ENCODE data around the gene S1PR4.

Gene S1PR4

GRCh38 chr19:3202346-3202745 is 23.8 kb downstream of the S1PR4 start:
- no peak for TF ChIP-seq CEBPB (IDR thresholded peaks at IDR 0.05)
- no peak for TF ChIP-seq FOXM1 (IDR thresholded peaks at IDR 0.05; ENCODE audit: borderline replicate concordance, low read depth)
- TF ChIP-seq MAX (IDR thresholded peaks at IDR 0.05): no peak
- no peak for TF ChIP-seq EGR1 (IDR thresholded peaks at IDR 0.05)
- no peak for TF ChIP-seq TCF12 (IDR thresholded peaks at IDR 0.05; ENCODE audit: low read depth)
- no peak for TF ChIP-seq EP300 (IDR thresholded peaks at IDR 0.05; ENCODE audit: borderline replicate concordance)
- TF ChIP-seq TEAD4 (IDR thresholded peaks at IDR 0.05): no peak
- TF ChIP-seq RAD21 (IDR thresholded peaks at IDR 0.05; ENCODE audit: low read depth): no peak
- no peak for TF ChIP-seq TAF1 (IDR thresholded peaks at IDR 0.05; ENCODE audit: low read depth)

- TF ChIP-seq TCF12 (IDR thresholded peaks at IDR 0.05; ENCODE audit: low read depth): no peak
- TF ChIP-seq TEAD4 (IDR thresholded peaks at IDR 0.05): no peak
- TF ChIP-seq FOXM1 (IDR thresholded peaks at IDR 0.05; ENCODE audit: borderline replicate concordance, low read depth): no peak
- TF ChIP-seq NFIC (IDR thresholded peaks at IDR 0.05): no peak
- TF ChIP-seq CREB1 (IDR thresholded peaks at IDR 0.05; ENCODE audit: low read depth): no peak
- no peak for TF ChIP-seq EGR1 (IDR thresholded peaks at IDR 0.05)
- no peak for TF ChIP-seq MAX (IDR thresholded peaks at IDR 0.05)
- TF ChIP-seq EP300 (IDR thresholded peaks at IDR 0.05; ENCODE audit: borderline replicate concordance): no peak
- TF ChIP-seq TAF1 (IDR thresholded peaks at IDR 0.05; ENCODE audit: low read depth): no peak
These were observed 25.5 kb downstream of the S1PR4 start for GRCh38 chr19:3203805-3204645.

GRCh38 chr19:3204646-3205275 is 26.2 kb downstream of the S1PR4 start:
- no peak for TF ChIP-seq CREB1 (IDR thresholded peaks at IDR 0.05; ENCODE audit: low read depth)
- TF ChIP-seq YY1 (IDR thresholded peaks at IDR 0.05; ENCODE audit: low read depth): no peak
- TF ChIP-seq NFIC (IDR thresholded peaks at IDR 0.05): no peak
- TF ChIP-seq MAX (IDR thresholded peaks at IDR 0.05): no peak
- TF ChIP-seq TAF1 (IDR thresholded peaks at IDR 0.05; ENCODE audit: low read depth): no peak
- TF ChIP-seq EP300 (IDR thresholded peaks at IDR 0.05; ENCODE audit: borderline replicate concordance): no peak
- TF ChIP-seq ZBTB7A (IDR thresholded peaks at IDR 0.05; ENCODE audit: low read depth): no peak
- no peak for TF ChIP-seq TEAD4 (IDR thresholded peaks at IDR 0.05)
- no peak for TF ChIP-seq EGR1 (IDR thresholded peaks at IDR 0.05)
- TF ChIP-seq FOXM1 (IDR thresholded peaks at IDR 0.05; ENCODE audit: borderline replicate concordance, low read depth): no peak
- TF ChIP-seq REST (IDR thresholded peaks at IDR 0.05; ENCODE audit: low read depth): no peak
- no peak for TF ChIP-seq RAD21 (IDR thresholded peaks at IDR 0.05; ENCODE audit: low read depth)
- TF ChIP-seq USF1 (IDR thresholded peaks at IDR 0.05): no peak
- TF ChIP-seq CEBPB (IDR thresholded peaks at IDR 0.05): no peak

- TF ChIP-seq FOXM1 (IDR thresholded peaks at IDR 0.05; ENCODE audit: borderline replicate concordance, low read depth): no peak
These were observed 27.8 kb downstream of the S1PR4 start for GRCh38 chr19:3206216-3206953.

- no peak for TF ChIP-seq EP300 (IDR thresholded peaks at IDR 0.05; ENCODE audit: borderline replicate concordance)
- peak; percentile 90 for TF ChIP-seq USF1 (IDR thresholded peaks at IDR 0.05)
These were observed 29.1 kb downstream of the S1PR4 start for GRCh38 chr19:3207461-3208242.

- no peak for TF ChIP-seq USF1 (IDR thresholded peaks at IDR 0.05)
- TF ChIP-seq RAD21 (IDR thresholded peaks at IDR 0.05; ENCODE audit: low read depth): no peak
- no peak for TF ChIP-seq ZBTB7A (IDR thresholded peaks at IDR 0.05; ENCODE audit: low read depth)
- no peak for TF ChIP-seq FOXM1 (IDR thresholded peaks at IDR 0.05; ENCODE audit: borderline replicate concordance, low read depth)
- TF ChIP-seq YY1 (IDR thresholded peaks at IDR 0.05; ENCODE audit: low read depth): no peak
- no peak for TF ChIP-seq CREB1 (IDR thresholded peaks at IDR 0.05; ENCODE audit: low read depth)
- no peak for TF ChIP-seq TCF12 (IDR thresholded peaks at IDR 0.05; ENCODE audit: low read depth)
- TF ChIP-seq TAF1 (IDR thresholded peaks at IDR 0.05; ENCODE audit: low read depth): no peak
- TF ChIP-seq REST (IDR thresholded peaks at IDR 0.05; ENCODE audit: low read depth): no peak
- no peak for TF ChIP-seq EGR1 (IDR thresholded peaks at IDR 0.05)
- no peak for TF ChIP-seq EP300 (IDR thresholded peaks at IDR 0.05; ENCODE audit: borderline replicate concordance)
- no peak for TF ChIP-seq MAX (IDR thresholded peaks at IDR 0.05)
These were observed 30.0 kb downstream of the S1PR4 start for GRCh38 chr19:3208317-3209207.

All from Ishikawa (cell line).